HepG2 (cell line): ENCODE data around the gene WSB1.

Experiments
- EZH2 ChIP-seq: conservative IDR thresholded peaks from 2 replicates; pipeline ENCODE4 v1.6.1; 2012; ENCODE audit warnings: mild to moderate bottlenecking, low read depth, low read length, moderate library complexity
- SUZ12 ChIP-seq: fragments of 150-350 bp; IDR thresholded peaks from 2 replicates; pipeline ENCODE4 v1.6.1; 2014; ENCODE audit warnings: low read depth, low read length
- TP53 ChIP-seq: sonication (generic); formaldehyde crosslinking; conservative IDR thresholded peaks from 2 replicates; pipeline ENCODE4 v1.4.0; 2020; ENCODE audit warnings: missing genetic modification reagents
- ZNF710 ChIP-seq: sonication (generic); formaldehyde crosslinking; IDR thresholded peaks from 2 replicates; pipeline ENCODE4 v1.5.0; 2020; ENCODE audit warnings: mild to moderate bottlenecking, missing genetic modification reagents, borderline replicate concordance

- TF ChIP-seq ZNF710 (no peak), SUZ12 (no peak), EZH2 (no peak), TP53 (CRISPR knock-in tag) (no peak)
Observed at GRCh38 chr17:27266228-27266627, 27.7 kb upstream of the WSB1 start.
